Fibroblast of lung (primary cell): ENCODE results near the gene GNAL. TPM values are rescaled to one million over a fixed set of nuclear protein-coding genes. Genes with fewer than 3 reads are reported as not detected.

Source experiments
- DNase-seq, 2 donors: peaks; one replicate each; pipeline versions ENCODE4 v3.0.0 to v3.0.0-alpha.2; 2010; ENCODE audit warnings: low read depth in 2 of 2
- H2AFZ ChIP-seq: 2 replicates; pipeline ENCODE4 v1.5.1; 2012; ENCODE audit warnings: low read length, control low read depth, inconsistent platforms
- H3K27ac ChIP-seq: 2 replicates; pipeline ENCODE4 v1.5.1; 2011; ENCODE audit warnings: low read length, control low read depth; ENCODE audit not compliant: insufficient read depth
- H3K27me3 ChIP-seq: 2 replicates; pipeline ENCODE4 v1.5.1; 2011; ENCODE audit warnings: mild to moderate bottlenecking, low read length; ENCODE audit not compliant: control insufficient read depth, insufficient read depth
- H3K36me3 ChIP-seq: 2 replicates; pipeline ENCODE4 v1.5.1; 2011; ENCODE audit warnings: low read length; ENCODE audit not compliant: control insufficient read depth, insufficient read depth
- H3K4me1 ChIP-seq: 2 replicates; pipeline ENCODE4 v1.5.1; 2011; ENCODE audit warnings: low read length; ENCODE audit not compliant: control insufficient read depth, insufficient read depth; ENCODE audit errors: extremely low read depth
- H3K4me2 ChIP-seq: 2 replicates; pipeline ENCODE4 v1.5.1; 2011; ENCODE audit warnings: low read length, control low read depth; ENCODE audit not compliant: insufficient read depth; ENCODE audit errors: extremely low read depth
- H3K4me3 ChIP-seq, 4 experiments: fragments of 200-600 bp in 1 of 4; sonication (generic) in 1 of 4; replicated peaks in 1 of 4; 2 replicates each; pipeline ENCODE4 v1.5.1; 2011 to 2016; ENCODE audit warnings: low read length in 4 of 4, low read depth in 3 of 4, mild to moderate bottlenecking in 3 of 4, control low read depth in 2 of 4, inconsistent platforms in 1 of 4, mixed read lengths in 1 of 4; ENCODE audit not compliant: insufficient read depth in 1 of 4; ENCODE audit errors: control extremely low read depth in 1 of 4
- H3K79me2 ChIP-seq: 2 replicates; pipeline ENCODE4 v1.5.1; 2012; ENCODE audit warnings: mild to moderate bottlenecking, low read length, inconsistent platforms; ENCODE audit not compliant: control insufficient read depth, insufficient read depth
- H3K9ac ChIP-seq: 2 replicates; pipeline ENCODE4 v1.5.1; 2011; ENCODE audit warnings: mild to moderate bottlenecking, low read length, control low read depth; ENCODE audit not compliant: insufficient read depth
- H3K9me3 ChIP-seq: 2 replicates; pipeline ENCODE4 v1.5.1; 2012; ENCODE audit warnings: low read depth, low read length; ENCODE audit not compliant: control insufficient read depth, insufficient read depth
- H4K20me1 ChIP-seq: 2 replicates; pipeline ENCODE4 v1.5.1; 2011; ENCODE audit warnings: low read length; ENCODE audit not compliant: control insufficient read depth, insufficient read depth; ENCODE audit errors: extremely low read depth
- EZH2 ChIP-seq: IDR thresholded peaks from 2 replicates; pipeline ENCODE4 v1.5.1; 2012; ENCODE audit warnings: low read length, control low read depth, mild to moderate bottlenecking; ENCODE audit errors: missing control alignments
- polyA plus RNA-seq, 2 donors: library from polyadenylated mRNA; depleted of rRNA in 1 of 2; stranded (reverse) in 1 of 2; unstranded in 1 of 2; fragments of >200 nt; gene quantifications; 2 replicates each; pipeline ENCODE4 v1.2.1, GENCODE V29; 2011 to 2012; ENCODE audit warnings: missing spikeins in 1 of 2
- total RNA-seq: library from RNA; depleted of rRNA; stranded (reverse); fragments of >200 nt; gene quantifications from 2 replicates; pipeline ENCODE4 v1.2.1, GENCODE V29; 2014
- TF ChIP-seq, protein P1 (sequence below), 2 donors: IDR thresholded peaks in 1 of 2; conservative IDR thresholded peaks in 1 of 2; 1 replicate in 1 of 2; 2 replicates in 1 of 2; pipeline ENCODE4 v1.5.1; 2011 to 2012; ENCODE audit warnings: low read length in 2 of 2, control low read depth in 1 of 2, inconsistent platforms in 1 of 2, low read depth in 1 of 2, mild to moderate bottlenecking in 1 of 2

GNAL gene
- total and polyA plus RNA-seq, 2 donors (not counting 1 experiment from before 2014, with no cell fraction given): 0.05 to 0.50 TPM

DNA sequence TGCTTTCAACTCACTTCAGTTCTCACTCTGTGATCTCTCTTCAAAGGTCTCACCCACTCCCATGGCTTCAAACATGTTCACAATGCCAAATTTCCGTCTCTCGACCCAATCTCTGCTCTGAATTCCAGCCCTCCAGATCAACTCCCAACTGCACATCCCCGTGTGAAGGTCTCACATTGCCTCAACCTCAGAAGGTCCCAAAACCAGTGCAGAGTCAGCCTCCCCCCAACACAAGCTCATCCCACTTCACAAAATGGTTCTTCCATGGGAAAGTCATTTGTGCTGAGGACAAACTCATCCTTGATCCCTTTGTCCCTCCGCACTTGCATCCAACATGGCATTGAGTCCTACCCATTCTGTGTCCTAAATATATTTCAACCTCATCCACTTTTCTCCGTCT, 31.0 kb upstream of the GNAL start:
- Histone ChIP-seq H3K9ac (no peak overlapping the region), H3K27me3 (no peaks in the 10 kb centered on the region), H3K4me3 (no peak overlapping the region), H2AFZ (no peak overlapping the region), H3K27ac (no peak overlapping the region), H3K79me2 (no peaks in the 10 kb centered on the region), H4K20me1 (no peaks in the 10 kb centered on the region), H3K36me3 (no peaks in the 10 kb centered on the region), H3K4me1 (no peaks in the 10 kb centered on the region), H3K4me2 (no peak overlapping the region), H3K9me3 (no peaks in the 10 kb centered on the region)
- no peak for DNase-seq
- TF ChIP-seq EZH2: no peak
- TF ChIP-seq, protein P1, sequence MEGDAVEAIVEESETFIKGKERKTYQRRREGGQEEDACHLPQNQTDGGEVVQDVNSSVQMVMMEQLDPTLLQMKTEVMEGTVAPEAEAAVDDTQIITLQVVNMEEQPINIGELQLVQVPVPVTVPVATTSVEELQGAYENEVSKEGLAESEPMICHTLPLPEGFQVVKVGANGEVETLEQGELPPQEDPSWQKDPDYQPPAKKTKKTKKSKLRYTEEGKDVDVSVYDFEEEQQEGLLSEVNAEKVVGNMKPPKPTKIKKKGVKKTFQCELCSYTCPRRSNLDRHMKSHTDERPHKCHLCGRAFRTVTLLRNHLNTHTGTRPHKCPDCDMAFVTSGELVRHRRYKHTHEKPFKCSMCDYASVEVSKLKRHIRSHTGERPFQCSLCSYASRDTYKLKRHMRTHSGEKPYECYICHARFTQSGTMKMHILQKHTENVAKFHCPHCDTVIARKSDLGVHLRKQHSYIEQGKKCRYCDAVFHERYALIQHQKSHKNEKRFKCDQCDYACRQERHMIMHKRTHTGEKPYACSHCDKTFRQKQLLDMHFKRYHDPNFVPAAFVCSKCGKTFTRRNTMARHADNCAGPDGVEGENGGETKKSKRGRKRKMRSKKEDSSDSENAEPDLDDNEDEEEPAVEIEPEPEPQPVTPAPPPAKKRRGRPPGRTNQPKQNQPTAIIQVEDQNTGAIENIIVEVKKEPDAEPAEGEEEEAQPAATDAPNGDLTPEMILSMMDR (conservative IDR thresholded peaks at IDR 0.05 in 1 of 2, IDR thresholded peaks at IDR 0.05 in 1 of 2; ENCODE audit: low read depth in 1 of 2, low read length in 2 of 2): no peak

DNA sequence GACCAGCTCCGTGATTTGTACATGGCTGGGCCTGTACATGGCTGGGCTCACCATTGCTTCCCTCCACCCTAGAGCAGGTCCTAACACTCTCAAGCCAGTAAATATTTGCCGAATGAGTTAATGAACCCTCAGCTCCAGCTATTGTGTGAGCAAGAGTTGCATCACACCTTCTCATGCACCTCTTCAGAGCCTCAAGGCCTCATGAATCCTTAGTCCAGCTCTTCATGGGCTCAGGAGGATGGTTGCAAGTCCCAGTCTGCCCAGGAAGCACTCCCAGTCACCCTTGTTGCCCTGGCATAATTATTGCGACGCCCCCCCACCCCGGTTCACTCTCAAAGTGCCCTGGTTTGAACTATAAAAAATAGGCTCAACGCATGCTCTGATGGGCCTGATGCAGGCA, 30.1 kb upstream of the GNAL start:
- no peaks in the 10 kb centered on the region for H3K27me3 ChIP-seq
- H4K20me1 ChIP-seq: no peaks in the 10 kb centered on the region
- no peaks in the 10 kb centered on the region for H3K79me2 ChIP-seq
- no peak overlapping the region for H3K9ac ChIP-seq
- H3K27ac ChIP-seq: no peak overlapping the region
- H3K4me3 ChIP-seq: no peak overlapping the region
- H3K9me3 ChIP-seq: no peaks in the 10 kb centered on the region
- TF ChIP-seq, protein P1 (conservative IDR thresholded peaks at IDR 0.05 in 1 of 2, IDR thresholded peaks at IDR 0.05 in 1 of 2; ENCODE audit: low read depth in 1 of 2, low read length in 2 of 2): no peak
- TF ChIP-seq EZH2: no peak
- DNase-seq: no peak
- no peak overlapping the region for H2AFZ ChIP-seq
- no peaks in the 10 kb centered on the region for H3K36me3 ChIP-seq
- H3K4me2 ChIP-seq: no peak overlapping the region
- H3K4me1 ChIP-seq: no peaks in the 10 kb centered on the region

DNA sequence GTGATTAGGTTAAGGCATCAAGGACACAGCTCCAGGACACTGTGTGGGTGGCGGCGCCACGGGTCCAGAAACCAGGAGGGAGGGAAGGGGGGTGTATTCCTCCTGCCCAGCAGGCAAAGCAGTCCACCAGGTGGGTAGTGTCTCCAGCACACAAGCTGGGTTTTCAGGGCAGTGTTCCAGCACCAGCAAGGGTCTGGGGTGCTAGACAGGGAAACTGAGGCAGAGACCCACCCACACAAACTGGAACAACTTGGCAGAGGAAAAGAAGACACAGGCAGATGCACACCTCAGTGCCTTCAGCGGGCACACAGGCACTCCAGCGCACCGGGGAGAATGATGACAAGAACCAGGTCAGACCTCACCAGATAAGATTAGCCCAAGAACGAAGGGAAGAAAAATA, 28.4 kb upstream of the GNAL start:
- Histone ChIP-seq H3K9ac (no peak overlapping the region), H3K79me2 (no peaks in the 10 kb centered on the region), H3K27ac (no peak overlapping the region), H3K4me1 (no peaks in the 10 kb centered on the region), H2AFZ (no peak overlapping the region), H3K36me3 (no peaks in the 10 kb centered on the region), H3K9me3 (no peaks in the 10 kb centered on the region), H3K27me3 (no peaks in the 10 kb centered on the region), H4K20me1 (no peaks in the 10 kb centered on the region), H3K4me3 (no peak overlapping the region), H3K4me2 (no peak overlapping the region)
- TF ChIP-seq, protein P1 (conservative IDR thresholded peaks at IDR 0.05 in 1 of 2, IDR thresholded peaks at IDR 0.05 in 1 of 2; ENCODE audit: low read depth in 1 of 2, low read length in 2 of 2): no peak
- TF ChIP-seq EZH2: no peak
- no peak for DNase-seq
